Placental epithelial cell (primary cell): Measurements from ENCODE around the gene NAALADL1. TPM values are rescaled to one million over a fixed set of nuclear protein-coding genes. Genes with fewer than 3 reads are reported as not detected.

Experiments
- small RNA-seq: library from RNA; depleted of rRNA; stranded (forward); fragments of <200 nt; gene quantifications from one replicate; pipeline ENCODE3, GENCODE V24; 2012
- total RNA-seq: library from RNA; depleted of rRNA; stranded (reverse); fragments of >200 nt; gene quantifications from 2 replicates; pipeline ENCODE4 v1.2.3, GENCODE V29; 2012

Gene NAALADL1
- 14.3 and 27.5 TPM in 2 replicates for total RNA-seq

GRCh38 chr11:65058419-65059054 lies at the start of gene NAALADL1:
Gene NAALADL1 (minus strand): TSS chr11:65058553. CDS start chr11:65058521, 32 bp downstream.

GRCh38 chr11:65095974-65096806 lies 37.8 kb upstream of the NAALADL1 start, which contains the start of gene VPS51:
Gene VPS51 (plus strand): TSS chr11:65096214. CDS start chr11:65096251, 37 bp downstream.

GRCh38 chr11:65083834-65084597 lies 25.7 kb upstream of the NAALADL1 start, which contains the start of the genes CDCA5 and ZFPL1:
Gene CDCA5 (minus strand): TSS chr11:65084040. CDS start chr11:65083978, 62 bp downstream.
Gene ZFPL1 (plus strand): TSS chr11:65084222. CDS start chr11:65084699, 477 bp downstream.

GRCh38 chr11:65040847-65041622 lies 17.3 kb downstream of the NAALADL1 start, which contains the start of gene SAC3D1:
Gene SAC3D1 (plus strand): TSS chr11:65041210. CDS start chr11:65041293, 83 bp downstream.

GRCh38 chr11:65027213-65028067 lies 30.9 kb downstream of the NAALADL1 start, which contains the start of gene SNX15:
Gene SNX15 (plus strand): TSS chr11:65027439. CDS start chr11:65027538, 99 bp downstream.

GRCh38 chr11:65013888-65014725 lies 44.2 kb downstream of the NAALADL1 start, which contains the start of gene ARL2:
Gene ARL2 (plus strand): TSS chr11:65014160. CDS start chr11:65014208, 48 bp downstream.

GRCh38 chr11:64996710-64997380 lies 61.5 kb downstream of the NAALADL1 start, which contains the start of gene BATF2:
Gene BATF2 (minus strand): TSS chr11:64996971. CDS start chr11:64996914, 57 bp downstream.

Small RNA genes within 50 kb of the gene (small RNA-seq; reads per million reads assigned to genes)
- gene MIR6879 (not detected), gene SNX15 (0.12 reads per million)

Other genes with a start within 250 kb of the NAALADL1 start
- 25.9 and 31.3 TPM in 2 replicates for gene MEN1, start 248.0 kb downstream of the NAALADL1 start, total RNA-seq
- gene CDC42BPG, start 213.9 kb downstream of the NAALADL1 start, total RNA-seq: 31.0 and 37.3 TPM in 2 replicates
- gene EHD1, start 179.9 kb downstream of the NAALADL1 start, total RNA-seq: 69.1 and 238 TPM in 2 replicates
- 18.8 and 28.5 TPM in 2 replicates for gene ATG2A, start 141.3 kb downstream of the NAALADL1 start, total RNA-seq
- gene PPP2R5B, start 133.9 kb downstream of the NAALADL1 start, total RNA-seq: 10.2 and 16.7 TPM in 2 replicates
- gene GPHA2, start 122.7 kb downstream of the NAALADL1 start, total RNA-seq: not detected in 2 replicates
- not detected in 2 replicates for gene MAJIN, start 86.4 kb downstream of the NAALADL1 start, total RNA-seq
- gene BATF2, start 61.6 kb downstream of the NAALADL1 start, total RNA-seq: not detected in 2 replicates
- gene ARL2, start 44.4 kb downstream of the NAALADL1 start, total RNA-seq: 89.9 and 96.4 TPM in 2 replicates
- 14.1 and 21.4 TPM in 2 replicates for gene SNX15, start 31.1 kb downstream of the NAALADL1 start, total RNA-seq
- gene SAC3D1, start 17.3 kb downstream of the NAALADL1 start, total RNA-seq: 27.3 and 27.5 TPM in 2 replicates
- gene CDCA5, start 25.5 kb upstream of the NAALADL1 start, total RNA-seq: 3.6 and 4.3 TPM in 2 replicates
- 45.9 and 70.3 TPM in 2 replicates for gene ZFPL1, start 25.7 kb upstream of the NAALADL1 start, total RNA-seq
- gene VPS51, start 37.7 kb upstream of the NAALADL1 start, total RNA-seq: 196 and 371 TPM in 2 replicates
- 18.5 and 26.9 TPM in 2 replicates for gene TM7SF2, start 53.3 kb upstream of the NAALADL1 start, total RNA-seq
- gene ZNHIT2, start 59.1 kb upstream of the NAALADL1 start, total RNA-seq: 12.6 and 14.5 TPM in 2 replicates
- 163 and 287 TPM in 2 replicates for gene FAU, start 63.6 kb upstream of the NAALADL1 start, total RNA-seq
- gene MRPL49, start 63.8 kb upstream of the NAALADL1 start, total RNA-seq: 35.7 and 78.1 TPM in 2 replicates
- 20.0 and 53.9 TPM in 2 replicates for gene SYVN1, start 76.0 kb upstream of the NAALADL1 start, total RNA-seq
- gene SPDYC, start 111.7 kb upstream of the NAALADL1 start, total RNA-seq: not detected in 2 replicates
- 197 and 486 TPM in 2 replicates for gene CAPN1, start 123.4 kb upstream of the NAALADL1 start, total RNA-seq
- 5.0 and 6.3 TPM in 2 replicates for gene POLA2, start 203.4 kb upstream of the NAALADL1 start, total RNA-seq